ENCODE data around the gene NLGN4X.
"Not testable (repeated sequence)": the region's sequence is repeated elsewhere in the genome, so short reads cannot be mapped to it uniquely, and the experiment has no call there.

The NLGN4X gene

GRCh38 chrX:6002056-6002455 lies 226.6 kb downstream of the NLGN4X start:
- DNase-seq: no peak

- DNase-seq: no peak
Observed at GRCh38 chrX:5998901-5999300, 229.8 kb downstream of the NLGN4X start.

DNA sequence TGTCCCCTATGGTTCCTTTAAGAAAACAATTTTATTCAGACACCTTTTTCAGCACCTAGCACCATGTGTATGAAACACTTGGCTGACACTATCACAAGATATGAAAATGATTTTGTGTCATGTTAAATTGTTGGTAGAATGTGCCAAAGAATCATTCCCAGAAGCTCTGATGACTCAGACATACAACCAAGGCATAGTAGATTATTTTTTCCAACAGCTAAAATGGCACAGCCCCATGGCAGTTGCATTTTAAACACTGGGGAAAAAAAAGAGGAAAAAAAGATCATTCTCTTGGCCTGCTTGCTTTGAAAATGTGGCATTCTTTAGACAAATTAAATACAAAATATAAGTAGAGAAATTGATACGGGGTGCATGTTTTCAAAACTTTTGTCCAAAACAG lies 230.2 kb downstream of the NLGN4X start:
- DNase-seq: no peak

- DNase-seq: no peak
Observed at GRCh38 chrX:5991393-5991792, 237.3 kb downstream of the NLGN4X start.

DNA sequence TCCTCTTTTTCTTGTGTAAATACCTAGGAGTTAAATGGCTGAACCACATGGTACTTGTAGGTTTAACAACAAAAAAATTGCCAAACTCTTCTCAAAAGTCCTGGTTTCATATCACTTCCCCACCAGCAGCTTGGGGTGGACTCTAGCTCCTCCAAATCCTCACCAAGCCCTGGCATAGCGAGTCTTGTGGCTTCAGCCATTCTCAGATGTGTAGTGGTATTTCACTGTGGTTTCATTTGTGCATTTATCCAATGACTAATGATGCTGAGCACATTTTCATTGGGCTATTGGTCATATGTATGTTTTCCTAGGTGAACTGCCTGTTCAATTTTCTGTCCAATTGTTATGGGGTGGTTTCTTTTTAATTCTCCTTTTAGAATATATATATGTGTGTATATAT lies 249.3 kb downstream of the NLGN4X start:
- DNase-seq: no peak

DNA sequence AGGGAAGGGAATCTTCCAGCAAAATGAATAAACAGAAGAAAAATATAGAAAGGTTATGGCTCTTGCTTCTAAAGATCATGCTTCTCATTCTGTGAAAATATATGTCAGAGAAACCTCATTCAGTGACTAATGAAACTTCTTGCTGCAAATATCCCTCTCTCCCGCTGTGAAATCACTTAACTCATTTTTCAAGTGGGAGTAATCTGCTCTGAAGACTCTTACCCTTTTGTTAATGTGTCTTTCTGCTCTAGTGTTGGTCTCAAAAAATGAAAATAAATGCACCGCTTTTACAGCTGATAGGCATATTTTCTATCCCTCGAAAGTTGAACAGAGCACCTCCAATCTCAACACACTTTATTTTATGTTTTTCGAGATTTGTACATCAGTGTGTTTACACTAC lies 252.3 kb downstream of the NLGN4X start:
- DNase-seq: no peak

- no peak for DNase-seq
Observed at GRCh38 chrX:5971300-5971699, 257.4 kb downstream of the NLGN4X start.

GRCh38 chrX:5965406-5965805 lies 263.3 kb downstream of the NLGN4X start:
- DNase-seq: no peak

DNA sequence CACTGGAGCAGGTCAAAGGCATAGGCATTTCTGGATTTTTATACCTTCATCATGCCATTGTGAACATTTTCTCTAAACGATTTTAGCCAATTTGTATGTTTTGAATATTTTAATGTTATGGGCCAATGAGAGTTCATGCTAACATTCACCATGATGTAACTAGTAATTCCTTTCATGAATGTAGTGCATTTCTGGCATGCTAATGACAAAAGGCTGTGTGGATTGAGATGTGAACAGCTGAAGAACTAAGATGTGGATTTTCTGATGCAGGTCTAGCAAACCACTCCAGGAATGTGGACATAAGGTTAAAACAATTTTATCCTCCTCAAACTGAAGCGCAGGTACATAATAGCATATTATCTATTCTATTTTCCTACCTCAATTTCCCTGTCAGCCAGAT lies 269.4 kb downstream of the NLGN4X start:
- DNase-seq: no peak

DNA sequence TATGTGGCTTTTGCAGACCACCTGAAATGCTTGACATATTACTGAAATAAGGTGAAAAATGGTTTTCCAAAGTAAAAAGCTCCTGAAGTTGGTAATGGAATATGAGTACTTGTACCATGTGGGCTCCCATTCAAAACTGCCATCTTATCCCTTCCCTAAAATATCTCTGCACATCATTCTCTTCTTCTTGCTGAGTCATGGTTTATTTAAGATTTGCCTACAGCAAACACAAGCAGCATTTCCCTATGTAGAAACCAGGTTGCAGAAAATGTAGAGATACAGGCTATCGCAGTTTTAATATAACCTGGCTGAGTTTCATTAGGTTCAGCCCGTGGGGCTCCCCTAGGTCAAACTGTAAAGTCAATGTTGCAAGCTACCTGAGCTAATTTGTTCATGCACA lies 270.1 kb downstream of the NLGN4X start:
- no peak for DNase-seq

DNA sequence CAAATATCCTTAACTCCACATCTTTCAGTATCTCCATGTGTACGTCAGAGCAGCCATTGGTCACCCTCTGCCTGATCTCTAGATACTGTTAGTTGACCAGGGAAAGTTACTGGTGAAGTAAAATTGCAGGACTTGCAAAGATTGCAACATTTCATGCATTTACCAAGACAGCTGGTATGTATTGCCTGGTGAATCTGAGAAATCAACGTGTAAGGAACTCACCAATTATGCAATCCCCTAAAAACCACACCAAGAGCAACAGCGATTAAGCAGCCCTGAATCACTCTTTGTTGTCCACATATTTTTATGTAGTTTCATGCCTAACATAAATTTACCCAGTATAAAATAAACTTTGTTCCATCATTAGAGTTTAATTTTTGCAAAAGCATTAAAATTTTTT lies 271.2 kb downstream of the NLGN4X start:
- no peak for DNase-seq

DNA sequence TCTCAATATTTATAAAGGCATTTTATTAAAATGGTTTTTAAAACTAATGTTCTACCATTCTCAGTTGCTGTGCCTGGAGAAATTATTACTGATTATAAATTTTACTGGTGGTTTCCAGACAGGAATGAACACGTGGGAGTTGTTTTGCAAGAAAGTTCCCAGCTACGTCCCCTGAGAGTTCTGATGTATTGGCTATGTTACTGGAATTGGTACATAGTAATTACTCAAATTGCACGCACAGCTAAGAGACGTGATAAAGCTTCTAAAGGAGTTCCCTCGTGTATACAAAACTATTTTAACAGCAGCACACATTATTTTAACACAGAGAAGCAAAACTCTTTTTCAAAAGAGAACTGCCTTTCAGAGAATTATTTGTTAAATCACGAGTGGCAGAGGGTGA lies 292.2 kb downstream of the NLGN4X start:
- DNase-seq: no peak

DNA sequence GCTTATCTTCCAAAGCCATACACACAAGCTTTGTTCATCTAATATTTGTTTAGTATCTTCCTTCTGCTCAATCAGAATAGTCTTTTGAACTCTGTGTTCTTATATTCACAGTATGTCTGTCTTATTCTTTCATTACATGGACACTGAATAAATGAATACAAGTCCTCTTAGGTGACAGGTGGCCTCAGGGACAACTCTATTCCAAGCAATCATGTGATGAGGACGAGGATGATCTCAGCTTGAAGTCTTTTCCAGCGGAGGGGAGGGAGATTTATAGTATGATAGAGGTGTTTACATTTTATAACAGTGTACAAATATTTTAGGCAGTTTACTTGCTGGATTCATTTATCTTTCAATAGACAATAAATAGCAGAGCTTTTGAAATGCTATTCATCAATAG lies 300.4 kb downstream of the NLGN4X start:
- DNase-seq: no peak

DNA sequence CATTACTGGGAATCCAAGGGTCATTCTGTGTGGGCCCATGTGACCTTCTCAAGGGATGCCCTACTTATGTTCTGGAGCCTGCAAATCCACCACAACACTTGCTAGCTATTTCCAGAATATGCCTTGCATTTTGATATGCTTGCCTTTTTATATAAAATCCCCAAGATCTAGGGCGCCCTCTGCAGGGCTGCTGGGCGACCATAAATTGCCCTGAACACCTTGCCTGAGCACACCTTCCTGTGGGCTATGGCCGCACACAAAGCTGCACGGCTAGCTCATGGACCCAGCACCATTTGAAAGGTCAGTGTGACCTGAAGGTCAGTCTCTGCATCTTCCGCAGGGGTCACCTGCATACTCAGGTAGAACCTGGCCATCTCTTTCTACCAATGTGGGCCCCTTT lies 311.7 kb downstream of the NLGN4X start:
- DNase-seq: no peak

GRCh38 chrX:5915783-5916182 lies 312.9 kb downstream of the NLGN4X start:
- DNase-seq: no peak

DNA sequence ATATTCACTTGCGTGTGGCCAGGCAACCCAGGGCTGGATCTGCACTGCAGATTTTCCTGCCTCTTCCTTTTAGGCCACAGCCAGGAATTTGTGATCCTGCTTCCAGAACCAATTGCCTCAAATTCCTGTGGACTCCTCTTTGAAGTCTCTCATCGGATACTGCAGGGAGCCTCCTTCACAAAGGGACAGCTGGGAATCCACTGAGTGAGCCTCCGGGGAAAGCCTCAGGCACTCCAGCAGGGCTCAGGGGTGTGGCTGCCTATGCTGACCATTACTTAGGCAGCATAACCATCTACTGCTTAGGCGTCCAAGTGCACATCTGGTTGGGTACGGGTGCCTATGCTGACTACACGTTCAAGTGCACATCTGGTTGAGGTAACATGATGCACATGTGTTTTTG lies 321.5 kb downstream of the NLGN4X start:
- DNase-seq: no peak

DNA sequence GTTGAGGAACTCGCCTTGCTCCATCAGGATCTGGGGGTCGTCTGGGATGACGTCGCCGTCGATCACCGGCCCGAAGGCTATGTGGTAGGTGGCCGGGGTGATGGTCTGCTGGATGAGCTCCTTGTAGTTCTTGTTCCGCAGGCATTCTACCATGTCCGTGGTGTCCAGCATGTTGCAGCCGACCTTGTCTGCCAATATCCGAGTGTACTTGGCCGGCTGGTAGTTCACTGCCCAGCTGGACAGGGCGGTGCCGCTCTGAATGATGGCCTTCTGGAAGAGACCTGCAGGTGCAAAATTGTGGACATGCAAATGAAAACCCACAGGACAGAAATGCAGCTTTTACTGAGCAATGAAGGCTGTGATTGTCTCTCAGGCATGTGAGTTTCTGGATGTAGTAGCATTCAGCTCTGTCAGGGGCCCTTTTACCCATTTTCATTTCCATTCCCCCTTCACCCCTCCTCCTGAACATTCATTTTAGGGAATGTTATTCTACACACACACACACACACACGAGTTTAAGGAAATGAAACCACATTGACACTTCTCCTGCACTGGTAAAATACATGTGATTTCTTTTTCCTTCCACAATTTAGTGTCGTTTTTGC lies 325.0 kb downstream of the NLGN4X start:
- not testable (repeated sequence) for DNase-seq

DNA sequence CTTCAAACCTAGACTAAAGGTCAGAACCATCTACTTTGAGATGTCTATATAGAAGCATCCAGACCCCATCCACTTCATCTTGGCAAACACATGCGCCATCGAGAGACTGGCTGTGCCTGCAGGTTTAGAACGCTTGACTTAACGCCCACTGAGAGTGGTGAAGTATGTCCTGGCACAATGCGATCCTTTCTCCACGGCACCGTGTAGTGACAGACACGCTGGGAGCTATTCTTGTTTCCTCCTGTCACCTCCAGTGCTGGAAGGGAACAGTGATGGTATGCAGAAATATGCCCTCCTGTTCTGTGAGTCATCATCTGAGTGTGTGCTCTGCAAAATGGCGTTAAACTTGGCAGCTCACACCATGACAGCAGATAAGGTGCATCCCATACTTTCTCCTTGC lies 330.2 kb downstream of the NLGN4X start:
- DNase-seq: no peak

DNA sequence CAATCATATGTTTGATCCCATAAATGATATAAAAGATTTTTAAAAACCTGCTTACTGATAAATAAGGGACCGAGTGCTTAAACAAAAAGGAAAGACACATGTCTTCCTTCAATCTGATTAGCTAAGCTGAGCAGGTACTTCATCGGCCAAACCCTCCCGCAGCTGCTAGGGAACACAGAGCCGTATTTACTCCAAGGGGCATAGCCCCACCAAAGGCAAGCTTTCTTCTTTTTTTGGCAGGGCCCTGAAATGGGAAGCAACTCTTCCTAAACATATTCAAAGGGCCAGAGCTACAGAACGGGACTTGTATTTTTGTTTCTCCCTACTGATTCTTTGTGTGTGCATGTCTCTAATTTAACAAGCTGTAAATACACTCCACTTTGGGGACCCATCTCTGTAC lies 337.3 kb downstream of the NLGN4X start:
- DNase-seq: no peak

DNA sequence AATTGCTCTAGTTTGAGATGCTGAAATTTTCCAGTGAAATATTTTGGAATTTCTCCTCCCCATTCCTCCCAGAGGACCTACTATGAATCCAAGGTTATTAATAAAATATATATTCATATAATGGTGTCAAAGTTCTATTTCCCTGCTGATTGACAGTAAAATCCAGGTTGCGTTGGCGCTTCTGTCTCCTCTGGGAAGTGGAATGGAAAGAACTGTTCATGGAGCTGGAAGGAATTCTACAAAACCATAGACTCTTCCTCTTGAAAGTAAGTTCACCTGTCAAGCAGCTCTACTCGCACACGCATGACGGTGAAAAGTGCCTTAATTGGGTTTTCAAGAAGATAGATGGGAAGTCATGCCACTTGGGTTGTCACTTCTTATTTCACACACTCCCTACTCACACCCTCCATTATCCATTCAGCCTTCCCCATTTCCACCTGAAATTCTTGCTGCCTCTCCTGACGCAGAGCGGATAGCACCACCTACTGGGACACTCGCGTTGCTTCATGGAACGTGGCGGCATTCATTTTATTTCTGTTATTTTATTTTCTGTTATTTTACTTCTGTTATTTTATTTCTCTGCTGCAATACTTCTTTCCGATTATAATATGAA lies 351.6 kb downstream of the NLGN4X start:
- DNase-seq: peak; percentile 0

DNA sequence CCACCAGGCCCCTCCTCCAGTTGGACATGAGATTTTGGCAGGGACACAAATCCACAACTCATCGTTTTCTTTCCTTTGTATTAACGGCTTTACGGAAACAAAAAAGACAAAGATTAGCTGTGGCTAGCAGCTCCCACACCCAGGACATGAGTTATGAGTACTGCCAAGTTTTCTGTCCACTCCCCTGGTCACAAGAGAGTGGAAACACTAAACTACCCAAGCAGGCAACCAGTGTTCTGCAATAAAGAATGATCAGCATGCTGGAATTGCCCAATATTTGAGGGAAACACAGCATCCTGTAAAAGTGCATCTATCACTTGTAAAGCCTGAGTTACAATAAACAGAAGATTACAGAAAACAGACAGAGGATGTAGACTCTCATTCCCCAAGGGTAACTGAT lies 358.4 kb downstream of the NLGN4X start:
- DNase-seq: no peak

DNA sequence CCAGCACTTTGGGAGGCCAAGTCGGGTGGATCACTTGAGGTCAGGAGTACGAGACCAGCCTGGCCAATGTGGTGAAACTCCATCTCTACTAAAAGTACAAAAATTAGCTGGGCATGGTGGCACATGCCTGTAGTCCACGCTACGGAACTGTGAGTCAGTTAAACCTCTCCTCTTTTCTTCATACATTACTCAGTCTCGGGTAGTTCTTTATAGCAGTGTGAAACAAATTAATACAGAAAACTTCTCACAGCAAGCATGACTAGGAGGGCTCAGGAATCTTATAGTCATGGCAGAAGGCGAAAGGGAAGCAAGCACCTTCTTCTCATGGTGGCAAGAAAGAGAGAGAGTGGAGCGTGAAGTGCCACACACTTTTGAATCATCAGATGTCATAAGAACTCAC lies 358.9 kb downstream of the NLGN4X start:
- no peak for DNase-seq

GRCh38 chrX:5867778-5868177 lies 360.9 kb downstream of the NLGN4X start:
- no peak for DNase-seq

DNA sequence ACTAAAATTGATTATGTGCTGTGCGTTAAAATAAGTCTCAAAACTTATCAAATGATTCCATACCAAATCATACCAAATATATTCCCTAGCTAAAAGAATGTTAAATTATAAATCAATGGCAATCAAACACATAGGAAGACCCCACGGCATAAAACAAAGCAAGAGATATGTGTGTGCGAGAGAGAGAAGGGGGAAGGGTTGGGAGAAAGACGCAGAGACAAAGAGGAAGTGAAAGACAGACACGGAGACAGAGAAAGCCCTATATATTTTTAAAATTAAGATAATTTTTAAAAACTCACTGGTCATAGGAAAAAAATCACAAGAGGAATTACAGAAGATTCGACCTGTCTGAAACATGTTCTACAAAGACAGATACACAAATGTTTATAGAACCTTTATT lies 371.4 kb downstream of the NLGN4X start:
- no peak for DNase-seq

DNA sequence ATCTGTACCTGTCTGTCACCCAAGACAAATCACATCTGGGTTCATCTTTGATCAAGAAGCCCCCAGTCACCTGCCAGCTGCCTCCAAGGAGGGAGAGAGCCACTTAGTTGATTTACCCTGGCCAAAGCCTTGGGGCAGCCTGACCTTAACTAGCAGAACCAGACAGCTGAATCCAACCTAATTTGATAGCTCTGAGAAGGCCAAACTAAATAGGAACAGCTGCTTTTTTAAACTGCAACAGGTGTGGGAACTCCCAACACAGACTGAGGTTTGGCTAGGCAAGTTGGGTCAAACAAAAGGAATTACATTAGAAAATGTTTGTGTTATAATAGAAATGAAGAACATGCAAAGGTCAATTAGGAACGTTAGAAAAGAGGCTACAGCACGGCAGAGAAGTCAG lies 375.7 kb downstream of the NLGN4X start:
- no peak for DNase-seq
